Fibroblast of lung (primary cell): Measurements from ENCODE around the gene CEP85. TPM values are rescaled to one million over a fixed set of nuclear protein-coding genes. Genes with fewer than 3 reads are reported as not detected.

Experiments used
- DNase-seq, 2 donors: peaks; one replicate each; pipeline versions ENCODE4 v3.0.0 to v3.0.0-alpha.2; 2010; ENCODE audit warnings: low read depth in 2 of 2
- H2AFZ ChIP-seq: 2 replicates; pipeline ENCODE4 v1.5.1; 2012; ENCODE audit warnings: low read length, control low read depth, inconsistent platforms
- H3K27ac ChIP-seq: 2 replicates; pipeline ENCODE4 v1.5.1; 2011; ENCODE audit warnings: low read length, control low read depth; ENCODE audit not compliant: insufficient read depth
- H3K27me3 ChIP-seq: 2 replicates; pipeline ENCODE4 v1.5.1; 2011; ENCODE audit warnings: mild to moderate bottlenecking, low read length; ENCODE audit not compliant: control insufficient read depth, insufficient read depth
- H3K36me3 ChIP-seq: 2 replicates; pipeline ENCODE4 v1.5.1; 2011; ENCODE audit warnings: low read length; ENCODE audit not compliant: control insufficient read depth, insufficient read depth
- H3K4me1 ChIP-seq: 2 replicates; pipeline ENCODE4 v1.5.1; 2011; ENCODE audit warnings: low read length; ENCODE audit not compliant: control insufficient read depth, insufficient read depth; ENCODE audit errors: extremely low read depth
- H3K4me2 ChIP-seq: 2 replicates; pipeline ENCODE4 v1.5.1; 2011; ENCODE audit warnings: low read length, control low read depth; ENCODE audit not compliant: insufficient read depth; ENCODE audit errors: extremely low read depth
- H3K4me3 ChIP-seq, 4 experiments: fragments of 200-600 bp in 1 of 4; sonication (generic) in 1 of 4; replicated peaks in 1 of 4; 2 replicates each; pipeline ENCODE4 v1.5.1; 2011 to 2016; ENCODE audit warnings: low read length in 4 of 4, low read depth in 3 of 4, mild to moderate bottlenecking in 3 of 4, control low read depth in 2 of 4, inconsistent platforms in 1 of 4, mixed read lengths in 1 of 4; ENCODE audit not compliant: insufficient read depth in 1 of 4; ENCODE audit errors: control extremely low read depth in 1 of 4
- H3K79me2 ChIP-seq: 2 replicates; pipeline ENCODE4 v1.5.1; 2012; ENCODE audit warnings: mild to moderate bottlenecking, low read length, inconsistent platforms; ENCODE audit not compliant: control insufficient read depth, insufficient read depth
- H3K9ac ChIP-seq: 2 replicates; pipeline ENCODE4 v1.5.1; 2011; ENCODE audit warnings: mild to moderate bottlenecking, low read length, control low read depth; ENCODE audit not compliant: insufficient read depth
- H3K9me3 ChIP-seq: 2 replicates; pipeline ENCODE4 v1.5.1; 2012; ENCODE audit warnings: low read depth, low read length; ENCODE audit not compliant: control insufficient read depth, insufficient read depth
- H4K20me1 ChIP-seq: 2 replicates; pipeline ENCODE4 v1.5.1; 2011; ENCODE audit warnings: low read length; ENCODE audit not compliant: control insufficient read depth, insufficient read depth; ENCODE audit errors: extremely low read depth
- CTCF ChIP-seq, 2 donors: IDR thresholded peaks in 1 of 2; conservative IDR thresholded peaks in 1 of 2; 1 replicate in 1 of 2; 2 replicates in 1 of 2; pipeline ENCODE4 v1.5.1; 2011 to 2012; ENCODE audit warnings: low read length in 2 of 2, control low read depth in 1 of 2, inconsistent platforms in 1 of 2, low read depth in 1 of 2, mild to moderate bottlenecking in 1 of 2
- EZH2 ChIP-seq: IDR thresholded peaks from 2 replicates; pipeline ENCODE4 v1.5.1; 2012; ENCODE audit warnings: low read length, control low read depth, mild to moderate bottlenecking; ENCODE audit errors: missing control alignments
- polyA plus RNA-seq, 2 donors: library from polyadenylated mRNA; depleted of rRNA in 1 of 2; stranded (reverse) in 1 of 2; unstranded in 1 of 2; fragments of >200 nt; gene quantifications; 2 replicates each; pipeline ENCODE4 v1.2.1, GENCODE V29; 2011 to 2012; ENCODE audit warnings: missing spikeins in 1 of 2
- total RNA-seq: library from RNA; depleted of rRNA; stranded (reverse); fragments of >200 nt; gene quantifications from 2 replicates; pipeline ENCODE4 v1.2.1, GENCODE V29; 2014

The CEP85 gene
- total and polyA plus RNA-seq, 2 donors (not counting 1 experiment from before 2014, with no cell fraction given) = 4.7 to 6.9 TPM

- H3K27me3 ChIP-seq = no peaks in the 10 kb centered on the region
- H2AFZ ChIP-seq = no peak overlapping the region
- H3K36me3 ChIP-seq = no peaks in the 10 kb centered on the region
- H3K9me3 ChIP-seq = no peaks in the 10 kb centered on the region
- no peak overlapping the region for H3K27ac ChIP-seq
- no peak overlapping the region for H3K4me2 ChIP-seq
- H3K79me2 ChIP-seq = no peaks in the 10 kb centered on the region
- H3K4me3 ChIP-seq = no peak overlapping the region
- no peak overlapping the region for H3K9ac ChIP-seq
- no peak for DNase-seq
- H3K4me1 ChIP-seq = peaks cover 11% of the 10 kb centered on the region
- TF ChIP-seq CTCF (conservative IDR thresholded peaks at IDR 0.05 in 1 of 2, IDR thresholded peaks at IDR 0.05 in 1 of 2; ENCODE audit: low read depth in 1 of 2, low read length in 2 of 2) (no peak), EZH2 (no peak)
- no peaks in the 10 kb centered on the region for H4K20me1 ChIP-seq
Observed at GRCh38 chr1:26297791-26298124, 63.8 kb downstream of the CEP85 start.

- Histone ChIP-seq H3K9ac (no peak overlapping the region), H3K27me3 (no peaks in the 10 kb centered on the region), H3K4me2 (no peak overlapping the region), H3K9me3 (no peaks in the 10 kb centered on the region), H2AFZ (no peak overlapping the region), H4K20me1 (no peaks in the 10 kb centered on the region), H3K79me2 (no peaks in the 10 kb centered on the region), H3K4me3 (no peak overlapping the region), H3K36me3 (no peaks in the 10 kb centered on the region), H3K4me1 (peaks cover 17% of the 10 kb centered on the region), H3K27ac (no peak overlapping the region)
- TF ChIP-seq CTCF (conservative IDR thresholded peaks at IDR 0.05 in 1 of 2, IDR thresholded peaks at IDR 0.05 in 1 of 2; ENCODE audit: low read depth in 1 of 2, low read length in 2 of 2) (no peak), EZH2 (no peak)
- DNase-seq = no peak
Observed at GRCh38 chr1:26300578-26301275, 66.7 kb downstream of the CEP85 start.

GRCh38 chr1:26302733-26303405 is 68.9 kb downstream of the CEP85 start:
- DNase-seq = peak; percentile 71 to 92
- H3K4me3 ChIP-seq = no peak overlapping the region
- TF ChIP-seq CTCF (conservative IDR thresholded peaks at IDR 0.05 in 1 of 2, IDR thresholded peaks at IDR 0.05 in 1 of 2; ENCODE audit: low read depth in 1 of 2, low read length in 2 of 2) (no peak), EZH2 (no peak)
- H3K27ac ChIP-seq = peak overlapping the region; percentile 32
- H2AFZ ChIP-seq = no peak overlapping the region
- H3K79me2 ChIP-seq = no peaks in the 10 kb centered on the region
- H3K9me3 ChIP-seq = no peaks in the 10 kb centered on the region
- no peaks in the 10 kb centered on the region for H3K36me3 ChIP-seq
- no peaks in the 10 kb centered on the region for H4K20me1 ChIP-seq
- H3K4me2 ChIP-seq = peak overlapping the region; percentile 48
- peaks cover 16% of the 10 kb centered on the region for H3K4me1 ChIP-seq
- H3K27me3 ChIP-seq = no peaks in the 10 kb centered on the region
- H3K9ac ChIP-seq = no peak overlapping the region
